ENCODE data around the gene HSPB8.

The HSPB8 gene

GRCh38 chr12:119239040-119239439 is 60.3 kb downstream of the HSPB8 start:
- FAIRE-seq, result no peak
- TF ChIP-seq POLR2A (IDR thresholded peaks at IDR 0.05; ENCODE audit: low read depth, low read length) (no peak), PAX5 (IDR thresholded peaks at IDR 0.05; ENCODE audit: insufficient read depth, low read length, severe bottlenecking) (no peak), POLR2AphosphoS5 (IDR thresholded peaks at IDR 0.05; ENCODE audit: low read depth, low read length) (no peak), SPI1 (IDR thresholded peaks at IDR 0.05; ENCODE audit: low read depth, low read length) (no peak), TAF1 (IDR thresholded peaks at IDR 0.05; ENCODE audit: low read depth, low read length) (no peak), POU2F2 (IDR thresholded peaks at IDR 0.05; ENCODE audit: low read depth, low read length) (no peak)

DNA sequence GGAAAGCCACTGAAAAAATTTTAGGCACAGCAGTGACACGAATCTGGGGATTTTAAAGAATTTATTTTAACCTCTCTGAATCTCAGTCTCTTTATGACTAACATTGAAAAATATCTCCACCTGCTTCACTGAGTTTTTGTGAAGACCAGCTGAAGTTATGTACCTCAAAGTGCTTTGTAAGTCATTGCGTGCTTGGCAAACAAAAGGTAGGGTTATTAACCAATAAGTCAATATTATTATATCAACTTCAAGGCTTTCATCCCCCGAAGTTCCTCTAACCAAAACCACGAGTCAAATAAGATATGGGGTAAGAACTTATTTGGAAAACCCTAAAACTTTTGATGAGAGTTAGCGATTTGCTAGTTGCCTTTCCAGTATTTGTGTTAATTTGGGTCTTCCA is 62.3 kb downstream of the HSPB8 start:
- DNase-seq (ENCODE audit: insufficient read length, low spot score) (no peak), FAIRE-seq (no peak)
- TF ChIP-seq PAX5 (IDR thresholded peaks at IDR 0.05; ENCODE audit: insufficient read depth, low read length, severe bottlenecking), result no peak
- TF ChIP-seq POLR2AphosphoS5 (IDR thresholded peaks at IDR 0.05; ENCODE audit: low read depth, low read length), result no peak
- no peak for TF ChIP-seq POLR2A (IDR thresholded peaks at IDR 0.05; ENCODE audit: low read depth, low read length)
- no peak for TF ChIP-seq POU2F2 (IDR thresholded peaks at IDR 0.05; ENCODE audit: low read depth, low read length)
- no peak for TF ChIP-seq SPI1 (IDR thresholded peaks at IDR 0.05; ENCODE audit: low read depth, low read length)
- no peak for TF ChIP-seq TAF1 (IDR thresholded peaks at IDR 0.05; ENCODE audit: low read depth, low read length)

More at GRCh38 chr12:119239040-119239439, 60.3 kb downstream of the HSPB8 start:
- no peak for DNase-seq (ENCODE audit: insufficient read length, low spot score)

GRCh38 chr12:119241580-119242169 is 62.9 kb downstream of the HSPB8 start:
- DNase-seq (ENCODE audit: insufficient read length, low spot score) (no peak), FAIRE-seq (no peak)
- no peak for TF ChIP-seq PAX5 (IDR thresholded peaks at IDR 0.05; ENCODE audit: insufficient read depth, low read length, severe bottlenecking)
- no peak for TF ChIP-seq POLR2A (IDR thresholded peaks at IDR 0.05; ENCODE audit: low read depth, low read length)
- no peak for TF ChIP-seq POLR2AphosphoS5 (IDR thresholded peaks at IDR 0.05; ENCODE audit: low read depth, low read length)
- TF ChIP-seq POU2F2 (IDR thresholded peaks at IDR 0.05; ENCODE audit: low read depth, low read length), result no peak
- TF ChIP-seq TAF1 (IDR thresholded peaks at IDR 0.05; ENCODE audit: low read depth, low read length), result no peak
- TF ChIP-seq SPI1 (IDR thresholded peaks at IDR 0.05; ENCODE audit: low read depth, low read length), result no peak
